Lower lobe of right lung (tissue), 2 donors: Measurements from ENCODE around the gene BTBD16. TPM values are rescaled to one million over a fixed set of nuclear protein-coding genes. Genes with fewer than 3 reads are reported as not detected.

ENCODE experiments used
- ATAC-seq, 2 donors: fragments of 200-7000 bp; cut with Tn5 transposase; one replicate each; pipeline ENCODE4 v1.9.1; 2020 to 2022; ENCODE audit warnings: mild to moderate bottlenecking in 2 of 2, moderate library complexity in 2 of 2
- DNase-seq: peaks from one replicate; pipeline ENCODE4 v3.0.0-alpha.2; 2020
- H3K27ac ChIP-seq: fragments of 200-600 bp; one replicate; pipeline ENCODE4 v1.8.0; 2022
- H3K27me3 ChIP-seq: fragments of 200-600 bp; one replicate; pipeline ENCODE4 v1.8.0; 2022; ENCODE audit warnings: low read depth
- H3K36me3 ChIP-seq: fragments of 200-600 bp; one replicate; pipeline ENCODE4 v1.8.0; 2022; ENCODE audit warnings: mild to moderate bottlenecking
- H3K4me1 ChIP-seq: fragments of 200-600 bp; one replicate; pipeline ENCODE4 v1.8.0; 2022
- H3K4me3 ChIP-seq: fragments of 200-600 bp; one replicate; pipeline ENCODE4 v1.8.0; 2022; ENCODE audit warnings: mild to moderate bottlenecking
- H3K9me3 ChIP-seq: fragments of 200-600 bp; one replicate; pipeline ENCODE4 v1.8.0; 2022
- intact Hi-C: fragments of 100-400 bp; cut with DNase I; formaldehyde crosslinking; loops from one replicate; pipeline ENCODE4 v1.11.0; 2022
- total RNA-seq: library from RNA; stranded (reverse); fragmentation: NEBNext Ultra II Directional; extraction: Animal tissue kit (Norgen Biotek cat#: 25700); gene quantifications from one replicate; pipeline ENCODE4 v1.2.1, GENCODE V29; 2021
- TF ChIP-seq, protein P1 (sequence below): fragments of 200-600 bp; IDR thresholded peaks from one replicate; pipeline ENCODE4 v1.8.0; 2022; ENCODE audit warnings: antibody characterized with exemption, mild to moderate bottlenecking
- donor health status: DM: no; HTN: yes; CAD: no; lungs with severe emphysema.

Gene BTBD16
- total RNA-seq, 1 donor from 2014 or later, result 0.62 TPM

DNA sequence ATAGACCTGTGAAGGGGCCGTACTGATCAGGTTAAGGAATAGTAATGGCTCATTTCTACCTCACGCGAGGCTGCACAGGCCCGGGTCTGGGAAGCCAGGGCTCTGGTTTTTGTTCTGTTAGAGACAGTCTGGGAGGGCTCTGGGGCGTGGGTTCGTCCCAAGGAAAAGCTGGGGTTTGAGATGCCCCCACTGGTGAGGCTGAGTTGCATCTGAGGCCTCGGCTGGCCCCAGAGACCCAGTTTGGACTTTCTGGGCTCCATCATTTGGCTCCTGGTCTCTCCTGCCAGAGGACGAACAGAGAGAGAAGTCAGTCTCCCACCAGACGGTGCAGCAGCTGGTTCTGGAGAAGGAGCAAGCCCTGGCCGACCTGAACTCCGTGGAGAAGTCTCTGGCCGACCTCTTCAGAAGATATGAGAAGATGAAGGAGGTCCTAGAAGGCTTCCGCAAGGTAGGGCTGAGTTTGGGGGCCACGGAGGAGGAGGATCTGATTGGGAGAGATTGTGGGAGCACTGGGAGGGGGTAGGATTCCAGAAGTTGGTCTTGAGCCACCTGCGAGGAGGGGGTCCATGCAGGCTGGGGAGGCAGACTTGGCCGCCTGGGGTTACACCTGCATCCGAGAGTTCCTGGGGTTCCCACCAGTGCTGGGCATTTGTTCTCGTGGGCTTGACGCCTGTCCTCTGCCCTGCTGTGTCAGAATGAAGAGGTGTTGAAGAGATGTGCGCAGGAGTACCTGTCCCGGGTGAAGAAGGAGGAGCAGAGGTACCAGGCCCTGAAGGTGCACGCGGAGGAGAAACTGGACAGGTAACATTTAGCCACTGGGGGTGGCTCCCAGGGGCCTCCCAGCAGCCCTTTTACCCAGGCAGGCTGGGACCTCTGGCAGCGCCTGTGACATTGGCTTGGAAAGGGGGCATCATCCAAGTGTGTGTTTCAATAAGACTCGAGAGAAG, 22.5 kb upstream of the BTBD16 start:
- Histone ChIP-seq H3K27ac (no peak overlapping the region), H3K9me3 (no peaks in the 10 kb centered on the region), H3K27me3 (no peaks in the 10 kb centered on the region), H3K4me1 (no peaks in the 10 kb centered on the region), H3K4me3 (no peak overlapping the region), H3K36me3 (peaks cover 87% of the 10 kb centered on the region)
- no peak for ATAC-seq
- DNase-seq, result no peak
- intact Hi-C loops, result no loop called here
- TF ChIP-seq, protein P1, sequence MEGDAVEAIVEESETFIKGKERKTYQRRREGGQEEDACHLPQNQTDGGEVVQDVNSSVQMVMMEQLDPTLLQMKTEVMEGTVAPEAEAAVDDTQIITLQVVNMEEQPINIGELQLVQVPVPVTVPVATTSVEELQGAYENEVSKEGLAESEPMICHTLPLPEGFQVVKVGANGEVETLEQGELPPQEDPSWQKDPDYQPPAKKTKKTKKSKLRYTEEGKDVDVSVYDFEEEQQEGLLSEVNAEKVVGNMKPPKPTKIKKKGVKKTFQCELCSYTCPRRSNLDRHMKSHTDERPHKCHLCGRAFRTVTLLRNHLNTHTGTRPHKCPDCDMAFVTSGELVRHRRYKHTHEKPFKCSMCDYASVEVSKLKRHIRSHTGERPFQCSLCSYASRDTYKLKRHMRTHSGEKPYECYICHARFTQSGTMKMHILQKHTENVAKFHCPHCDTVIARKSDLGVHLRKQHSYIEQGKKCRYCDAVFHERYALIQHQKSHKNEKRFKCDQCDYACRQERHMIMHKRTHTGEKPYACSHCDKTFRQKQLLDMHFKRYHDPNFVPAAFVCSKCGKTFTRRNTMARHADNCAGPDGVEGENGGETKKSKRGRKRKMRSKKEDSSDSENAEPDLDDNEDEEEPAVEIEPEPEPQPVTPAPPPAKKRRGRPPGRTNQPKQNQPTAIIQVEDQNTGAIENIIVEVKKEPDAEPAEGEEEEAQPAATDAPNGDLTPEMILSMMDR, result no peak

DNA sequence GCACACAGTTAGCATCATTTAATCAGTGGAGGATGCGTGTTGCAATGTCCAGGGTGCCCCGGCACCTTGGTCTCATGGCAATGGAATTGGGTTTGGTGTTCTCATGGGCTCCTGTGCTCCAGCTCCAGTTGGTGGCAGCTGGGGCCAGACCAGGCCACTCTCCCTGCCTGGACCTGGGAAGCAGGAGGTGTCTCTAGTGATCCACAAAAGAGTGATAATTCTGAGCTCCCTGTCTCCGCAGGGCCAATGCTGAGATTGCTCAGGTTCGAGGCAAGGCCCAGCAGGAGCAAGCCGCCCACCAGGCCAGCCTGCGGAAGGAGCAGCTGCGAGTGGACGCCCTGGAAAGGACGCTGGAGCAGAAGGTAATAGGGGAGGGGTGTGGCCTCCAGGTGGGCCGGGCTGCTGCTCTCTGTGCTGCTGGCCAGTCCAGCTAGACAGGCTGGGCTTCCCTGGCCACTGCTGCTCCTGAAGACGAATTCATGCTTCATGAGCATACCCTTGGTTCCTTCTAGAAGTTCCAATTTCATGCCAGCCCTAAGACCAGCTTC, 21.7 kb upstream of the BTBD16 start:
- TF ChIP-seq, protein P1, result no peak
- intact Hi-C loops, result no loop called here
- ATAC-seq, result peak in 1 of 2 donors; percentile 4

DNA sequence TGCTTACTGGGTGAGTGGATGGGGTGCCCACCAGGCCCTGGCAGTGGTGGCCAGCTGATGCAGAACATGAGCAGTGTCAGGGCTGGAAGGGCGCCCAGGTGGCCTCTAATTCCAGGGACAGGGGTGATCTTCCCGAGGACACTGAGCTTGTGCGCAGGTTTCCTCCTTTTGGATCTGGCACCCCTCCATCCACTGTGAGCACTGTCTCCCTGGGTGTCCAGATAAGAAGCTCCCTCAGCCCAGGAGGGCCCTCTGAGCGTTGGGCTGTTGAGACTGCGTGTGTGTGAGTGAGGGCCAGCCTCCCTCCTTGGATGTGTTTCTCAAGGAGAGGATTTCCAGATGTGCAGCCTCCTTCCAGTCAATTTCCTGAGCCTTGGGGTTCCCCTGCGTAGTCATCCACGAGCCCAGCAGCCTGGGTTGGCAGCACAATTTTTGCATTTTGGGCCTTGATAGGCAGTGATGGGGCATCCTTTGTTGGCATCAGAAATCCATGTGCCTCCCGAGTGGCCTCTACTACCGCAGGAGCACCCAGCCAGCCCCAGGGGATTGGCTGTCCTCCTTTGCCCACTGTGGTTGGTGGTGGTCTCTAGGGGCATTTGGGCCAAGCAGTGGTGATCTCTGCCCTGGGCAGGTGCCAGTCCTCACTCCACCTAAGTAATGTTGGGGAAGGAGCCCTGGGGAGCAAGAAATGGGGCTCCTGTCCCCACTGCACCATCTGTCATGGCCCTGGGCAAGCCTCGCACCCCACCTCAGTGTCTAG, 20.9 kb upstream of the BTBD16 start:
- DNase-seq (no peak), ATAC-seq (peak in 1 of 2 donors; percentile 5)
- intact Hi-C loops, result no loop called here
- TF ChIP-seq, protein P1, result no peak
- Histone ChIP-seq H3K27ac (no peak overlapping the region), H3K4me3 (no peak overlapping the region), H3K4me1 (no peaks in the 10 kb centered on the region), H3K36me3 (peaks cover 87% of the 10 kb centered on the region), H3K9me3 (no peaks in the 10 kb centered on the region), H3K27me3 (no peaks in the 10 kb centered on the region)

More for the DNA sequence above, 21.7 kb upstream of the BTBD16 start:
- Histone ChIP-seq H3K27me3 (no peaks in the 10 kb centered on the region), H3K4me1 (no peaks in the 10 kb centered on the region), H3K36me3 (peaks cover 87% of the 10 kb centered on the region), H3K9me3 (no peaks in the 10 kb centered on the region), H3K27ac (no peak overlapping the region), H3K4me3 (no peak overlapping the region)
- DNase-seq, result no peak

DNA sequence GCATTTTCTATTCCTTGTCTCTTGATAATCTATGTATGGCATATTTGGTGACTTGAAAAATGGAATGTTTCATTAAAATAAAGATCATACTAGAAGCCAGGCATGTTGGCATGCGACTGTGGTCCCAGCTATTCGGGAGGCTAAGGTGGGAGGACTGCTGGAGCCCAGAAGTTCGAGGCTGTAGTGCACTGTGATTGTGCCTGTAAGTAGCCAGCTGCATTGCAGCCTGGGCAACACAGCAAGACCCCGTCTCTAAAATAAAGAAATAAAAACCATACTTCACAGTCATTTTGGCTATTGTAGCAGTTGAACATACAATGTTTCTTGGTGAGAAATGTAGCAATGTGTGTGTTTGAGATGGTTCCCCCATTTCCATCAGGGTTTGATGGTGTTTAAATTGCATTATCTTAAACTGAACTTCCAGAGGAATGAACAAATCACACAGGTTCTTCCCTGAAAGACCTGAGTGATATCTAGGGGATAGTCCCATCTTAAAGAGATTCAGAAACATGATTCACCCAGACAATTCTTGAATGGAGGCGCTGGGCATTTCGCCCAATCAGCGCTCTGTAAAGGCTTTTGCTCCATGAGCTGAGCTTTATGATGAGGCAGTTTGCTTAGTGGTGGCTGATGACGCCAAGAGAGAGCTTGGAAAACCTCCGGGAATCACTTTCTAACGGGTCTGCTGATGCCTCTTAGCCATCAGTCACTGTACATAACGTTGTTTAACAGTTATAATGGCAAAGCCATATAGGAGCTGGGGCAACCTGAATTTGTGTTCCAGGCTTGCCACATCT, 19.4 kb upstream of the BTBD16 start:
- Histone ChIP-seq H3K4me1 (no peaks in the 10 kb centered on the region), H3K27ac (no peak overlapping the region), H3K4me3 (no peak overlapping the region), H3K9me3 (no peaks in the 10 kb centered on the region), H3K36me3 (peaks cover 81% of the 10 kb centered on the region), H3K27me3 (no peaks in the 10 kb centered on the region)
- DNase-seq, result no peak
- intact Hi-C loops, result no loop called here
- no peak for ATAC-seq
- TF ChIP-seq, protein P1, result no peak

DNA sequence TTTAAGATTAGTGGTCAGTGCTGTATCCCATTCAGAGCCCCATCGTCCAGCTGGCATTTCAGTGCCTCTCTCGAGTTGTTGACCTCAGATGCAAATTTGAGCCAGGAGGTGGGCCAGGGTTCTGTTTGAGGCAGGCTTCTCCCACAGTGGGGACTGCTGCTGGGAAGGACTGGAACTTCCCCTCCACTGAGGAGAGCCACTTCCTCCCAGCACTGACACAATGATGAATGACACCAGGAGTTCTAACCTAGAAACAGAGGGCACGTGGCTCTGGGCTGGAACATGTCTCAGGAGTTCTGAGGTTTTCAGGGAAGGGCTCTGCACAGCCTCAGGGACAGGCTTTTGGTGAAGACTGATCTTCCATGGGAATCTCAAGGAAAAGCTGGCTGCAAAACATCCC, 18.3 kb upstream of the BTBD16 start:
- DNase-seq (no peak), ATAC-seq (no peak)
- Histone ChIP-seq H3K27ac (no peak overlapping the region), H3K27me3 (no peaks in the 10 kb centered on the region), H3K36me3 (peaks cover 82% of the 10 kb centered on the region), H3K4me1 (no peaks in the 10 kb centered on the region), H3K4me3 (no peak overlapping the region), H3K9me3 (no peaks in the 10 kb centered on the region)
- intact Hi-C loops, result no loop called here
- TF ChIP-seq, protein P1, result no peak
